Measurements from ENCODE around the gene UVRAG.

UVRAG gene

GRCh38 chr11:75773595-75774353 lies 41.2 kb upstream of the UVRAG start:
- Histone ChIP-seq H3K27ac (no peak overlapping the region), H3K9me3 (ENCODE audit: control insufficient read depth, low read length) (no peaks in the 10 kb centered on the region), H3K79me2 (no peaks in the 10 kb centered on the region), H2AFZ (no peak overlapping the region), H3K9ac (no peak overlapping the region), H3K27me3 (ENCODE audit: control insufficient read depth, insufficient read depth, low read length) (no peaks in the 10 kb centered on the region), H3K4me2 (ENCODE audit: low read length) (no peak overlapping the region), H3K36me3 (ENCODE audit: control insufficient read depth, insufficient read depth, low read length) (no peaks in the 10 kb centered on the region), H3K4me3 (ENCODE audit: low read depth, low read length) (no peak overlapping the region), H3K4me1 (no peaks in the 10 kb centered on the region)
- no peak for TF ChIP-seq CTCF (IDR thresholded peaks at IDR 0.05)

GRCh38 chr11:75775056-75775455 lies 40.0 kb upstream of the UVRAG start:
- Histone ChIP-seq H3K4me2 (ENCODE audit: low read length) (no peak overlapping the region), H3K9ac (no peak overlapping the region), H3K36me3 (ENCODE audit: control insufficient read depth, insufficient read depth, low read length) (no peaks in the 10 kb centered on the region), H2AFZ (no peak overlapping the region), H3K9me3 (ENCODE audit: control insufficient read depth, low read length) (no peaks in the 10 kb centered on the region), H3K4me1 (no peaks in the 10 kb centered on the region), H3K4me3 (ENCODE audit: low read depth, low read length) (no peak overlapping the region), H3K27ac (no peak overlapping the region), H3K27me3 (ENCODE audit: control insufficient read depth, insufficient read depth, low read length) (no peaks in the 10 kb centered on the region), H3K79me2 (no peaks in the 10 kb centered on the region)
- no peak for TF ChIP-seq CTCF (IDR thresholded peaks at IDR 0.05)

- no peak overlapping the region for H3K27ac ChIP-seq
- no peaks in the 10 kb centered on the region for H3K9me3 ChIP-seq (ENCODE audit: control insufficient read depth, low read length)
- no peaks in the 10 kb centered on the region for H3K79me2 ChIP-seq
- no peak for TF ChIP-seq CTCF (IDR thresholded peaks at IDR 0.05)
- H3K9ac ChIP-seq = no peak overlapping the region
- H3K27me3 ChIP-seq (ENCODE audit: control insufficient read depth, insufficient read depth, low read length) = no peaks in the 10 kb centered on the region
- no peak overlapping the region for H2AFZ ChIP-seq
- H3K36me3 ChIP-seq (ENCODE audit: control insufficient read depth, insufficient read depth, low read length) = no peaks in the 10 kb centered on the region
- H3K4me1 ChIP-seq = no peaks in the 10 kb centered on the region
- H3K4me3 ChIP-seq (ENCODE audit: low read depth, low read length) = no peak overlapping the region
- H3K4me2 ChIP-seq (ENCODE audit: low read length) = no peak overlapping the region
These were observed 38.5 kb upstream of the UVRAG start for GRCh38 chr11:75776546-75776945.

GRCh38 chr11:75777461-75778110 lies 37.4 kb upstream of the UVRAG start:
- Histone ChIP-seq H3K36me3 (ENCODE audit: control insufficient read depth, insufficient read depth, low read length) (no peaks in the 10 kb centered on the region), H2AFZ (no peak overlapping the region), H3K4me1 (no peaks in the 10 kb centered on the region), H3K27ac (no peak overlapping the region), H3K9me3 (ENCODE audit: control insufficient read depth, low read length) (no peaks in the 10 kb centered on the region), H3K79me2 (no peaks in the 10 kb centered on the region), H3K4me2 (ENCODE audit: low read length) (no peak overlapping the region), H3K4me3 (ENCODE audit: low read depth, low read length) (no peak overlapping the region), H3K9ac (no peak overlapping the region), H3K27me3 (ENCODE audit: control insufficient read depth, insufficient read depth, low read length) (no peaks in the 10 kb centered on the region)
- no peak for TF ChIP-seq CTCF (IDR thresholded peaks at IDR 0.05)

Measured in parathyroid adenoma (tissue), 2 donors.